GM13976 (cell line): ENCODE data around the gene NMT2.
A peak's percentile ranks its signal among the peaks of the same experiment; 100 is the strongest.

ENCODE experiments used
- DNase-seq: peaks from one replicate; pipeline ENCODE4 v3.0.0; 2012; ENCODE audit warnings: low spot score
- in situ Hi-C: fragments of 300-500 bp; cut with MboI; formaldehyde crosslinking; loops from one replicate; pipeline ENCODE4 v1.12.0; 2022; ENCODE audit warnings: low sequenced_read_pairs, mixed read lengths, inconsistent platforms; ENCODE audit not compliant: unreplicated experiment
- TF ChIP-seq, protein P1 (sequence below): IDR thresholded peaks from 2 replicates; pipeline ENCODE4 v1.5.1; 2012; ENCODE audit warnings: borderline replicate concordance, mild to moderate bottlenecking; ENCODE audit not compliant: insufficient read depth; ENCODE audit errors: extremely low read depth, missing control alignments, control extremely low read depth

The NMT2 gene

DNA sequence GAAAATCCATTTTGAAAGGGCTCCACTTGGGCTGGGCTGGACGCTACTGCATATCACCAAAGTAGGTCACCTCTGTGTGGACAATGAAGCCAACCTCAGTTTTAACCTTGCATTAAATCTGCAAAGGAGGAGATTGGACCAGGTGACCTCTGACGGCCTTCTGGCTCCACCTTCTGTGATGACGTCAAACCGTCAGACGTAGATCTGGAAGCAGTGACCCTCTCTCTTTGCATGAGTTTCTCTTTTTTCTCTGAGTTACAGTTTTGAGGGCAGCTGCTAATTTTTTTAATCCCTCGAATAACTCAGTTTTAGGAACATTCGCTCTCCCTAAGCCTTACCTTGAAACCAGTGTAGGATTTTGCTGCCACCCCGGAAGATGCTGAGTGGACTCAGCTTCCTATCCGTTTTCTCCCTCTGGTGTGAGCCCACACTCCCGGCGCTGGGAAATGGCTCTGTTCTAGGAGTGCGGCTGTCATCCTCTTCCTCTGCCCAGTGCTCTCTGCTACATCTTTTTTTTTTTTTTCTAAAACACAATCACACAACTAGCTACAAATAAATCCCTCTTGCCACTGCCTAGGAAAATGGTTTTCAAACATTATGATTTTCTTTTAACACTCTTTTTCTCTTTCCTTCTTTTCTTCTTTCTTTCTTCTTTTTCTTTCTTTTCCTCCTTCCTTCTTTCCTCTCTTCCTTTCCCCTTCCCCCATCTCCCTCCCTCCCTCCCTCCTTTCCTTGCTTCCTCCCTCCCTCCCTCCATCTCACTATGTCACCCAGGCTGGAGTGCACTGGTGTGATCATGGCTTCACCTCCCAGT, 27.7 kb upstream of the NMT2 start:
- TF ChIP-seq, protein P1, sequence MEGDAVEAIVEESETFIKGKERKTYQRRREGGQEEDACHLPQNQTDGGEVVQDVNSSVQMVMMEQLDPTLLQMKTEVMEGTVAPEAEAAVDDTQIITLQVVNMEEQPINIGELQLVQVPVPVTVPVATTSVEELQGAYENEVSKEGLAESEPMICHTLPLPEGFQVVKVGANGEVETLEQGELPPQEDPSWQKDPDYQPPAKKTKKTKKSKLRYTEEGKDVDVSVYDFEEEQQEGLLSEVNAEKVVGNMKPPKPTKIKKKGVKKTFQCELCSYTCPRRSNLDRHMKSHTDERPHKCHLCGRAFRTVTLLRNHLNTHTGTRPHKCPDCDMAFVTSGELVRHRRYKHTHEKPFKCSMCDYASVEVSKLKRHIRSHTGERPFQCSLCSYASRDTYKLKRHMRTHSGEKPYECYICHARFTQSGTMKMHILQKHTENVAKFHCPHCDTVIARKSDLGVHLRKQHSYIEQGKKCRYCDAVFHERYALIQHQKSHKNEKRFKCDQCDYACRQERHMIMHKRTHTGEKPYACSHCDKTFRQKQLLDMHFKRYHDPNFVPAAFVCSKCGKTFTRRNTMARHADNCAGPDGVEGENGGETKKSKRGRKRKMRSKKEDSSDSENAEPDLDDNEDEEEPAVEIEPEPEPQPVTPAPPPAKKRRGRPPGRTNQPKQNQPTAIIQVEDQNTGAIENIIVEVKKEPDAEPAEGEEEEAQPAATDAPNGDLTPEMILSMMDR, result no peak
- no peak for DNase-seq
- in situ Hi-C loops, result no loop called here

DNA sequence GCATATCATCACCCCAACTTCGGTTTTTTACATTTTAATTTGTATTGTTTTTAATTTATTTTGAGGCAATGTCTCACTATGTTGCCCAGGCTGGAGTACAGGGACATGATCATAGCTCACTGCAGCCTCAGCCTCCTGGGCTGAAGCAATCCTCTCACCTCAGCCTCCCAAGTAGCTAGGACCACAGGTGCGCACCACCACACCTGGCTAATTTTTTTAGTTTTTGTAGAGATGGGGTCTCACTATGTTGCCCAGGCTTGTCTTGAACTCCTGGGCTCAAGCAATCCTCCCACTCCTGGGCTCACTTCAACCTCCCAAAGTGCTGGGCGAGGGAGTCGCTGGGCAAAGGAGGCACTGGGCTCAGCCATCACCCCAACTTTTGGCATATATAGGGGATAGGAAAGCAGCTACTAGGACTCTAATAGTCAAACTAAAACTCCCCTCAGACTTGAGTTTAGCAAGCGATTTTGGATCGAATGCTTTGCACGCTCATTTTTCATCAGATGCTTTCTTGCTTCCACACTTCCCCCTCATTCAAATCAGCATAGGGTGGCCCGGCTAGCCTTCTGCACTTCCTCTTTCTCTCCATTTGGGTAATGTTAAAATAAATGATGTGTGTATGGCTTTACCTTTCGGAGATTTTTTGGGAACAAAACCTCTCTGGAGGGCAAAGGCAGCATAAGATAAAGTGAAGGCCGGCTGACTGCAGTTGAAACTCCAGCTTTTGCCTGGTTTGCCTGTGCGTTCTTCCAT, 20.8 kb upstream of the NMT2 start:
- in situ Hi-C loops, result no loop called here
- peak; percentile 36 for DNase-seq
- TF ChIP-seq, protein P1, result no peak

DNA sequence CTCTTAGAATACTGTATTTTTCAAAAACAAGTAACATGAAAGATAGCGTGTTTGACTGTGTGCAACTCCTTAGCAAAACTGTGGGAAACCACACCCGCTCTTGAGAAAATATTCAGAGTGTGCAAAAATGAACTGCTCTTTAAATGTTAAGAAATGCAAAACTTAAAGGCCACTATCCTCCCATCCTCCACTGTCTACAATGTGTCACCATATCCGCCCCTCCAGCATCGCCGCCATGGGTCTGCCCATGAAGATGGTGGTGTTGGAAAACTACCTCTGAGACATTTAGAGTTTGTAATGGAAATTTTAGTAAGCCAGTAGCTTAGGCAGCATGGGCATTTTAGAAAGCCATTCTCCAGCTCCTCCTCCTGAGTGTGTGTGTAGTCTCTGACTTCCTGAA, 20.1 kb upstream of the NMT2 start:
- in situ Hi-C loops, result no loop called here
- no peak for DNase-seq
- TF ChIP-seq, protein P1, result no peak

DNA sequence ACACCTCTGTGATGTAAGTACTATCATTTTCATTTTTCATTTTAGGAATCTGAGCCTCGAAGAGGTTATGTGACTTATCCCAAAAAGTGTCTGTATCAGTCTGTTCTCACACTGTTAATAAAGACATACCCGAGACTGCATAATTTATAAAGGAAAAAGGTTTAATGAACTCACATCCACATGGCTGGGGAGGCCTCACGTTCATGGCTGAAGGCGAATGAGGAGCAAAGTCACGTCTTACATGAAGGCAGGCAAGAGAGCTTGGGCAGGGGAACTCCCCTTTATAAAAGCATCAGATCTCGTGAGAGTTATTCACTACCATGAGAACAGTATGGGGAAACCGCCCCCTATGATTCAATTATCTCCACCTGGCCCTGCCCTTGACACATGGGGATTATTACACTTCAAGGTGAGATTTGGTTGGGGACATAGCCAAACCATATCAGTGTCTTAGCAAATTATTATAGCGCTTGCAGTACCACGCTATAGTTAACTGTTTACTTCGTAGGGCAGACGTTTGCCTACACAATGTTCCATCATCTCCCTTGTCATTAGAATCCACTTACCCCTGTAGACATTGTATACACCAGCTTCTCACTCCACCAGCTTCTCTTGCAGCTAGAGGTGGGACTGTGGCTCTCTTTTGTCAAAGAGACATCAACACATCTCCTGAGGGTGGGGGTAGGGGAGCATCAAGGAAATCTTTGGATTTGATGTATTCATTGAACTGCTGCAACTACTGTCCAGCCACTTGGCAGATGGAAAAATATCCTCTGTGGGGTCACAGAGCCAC, 15.4 kb upstream of the NMT2 start:
- in situ Hi-C loops, result no loop called here
- TF ChIP-seq, protein P1, result no peak
- no peak for DNase-seq

DNA sequence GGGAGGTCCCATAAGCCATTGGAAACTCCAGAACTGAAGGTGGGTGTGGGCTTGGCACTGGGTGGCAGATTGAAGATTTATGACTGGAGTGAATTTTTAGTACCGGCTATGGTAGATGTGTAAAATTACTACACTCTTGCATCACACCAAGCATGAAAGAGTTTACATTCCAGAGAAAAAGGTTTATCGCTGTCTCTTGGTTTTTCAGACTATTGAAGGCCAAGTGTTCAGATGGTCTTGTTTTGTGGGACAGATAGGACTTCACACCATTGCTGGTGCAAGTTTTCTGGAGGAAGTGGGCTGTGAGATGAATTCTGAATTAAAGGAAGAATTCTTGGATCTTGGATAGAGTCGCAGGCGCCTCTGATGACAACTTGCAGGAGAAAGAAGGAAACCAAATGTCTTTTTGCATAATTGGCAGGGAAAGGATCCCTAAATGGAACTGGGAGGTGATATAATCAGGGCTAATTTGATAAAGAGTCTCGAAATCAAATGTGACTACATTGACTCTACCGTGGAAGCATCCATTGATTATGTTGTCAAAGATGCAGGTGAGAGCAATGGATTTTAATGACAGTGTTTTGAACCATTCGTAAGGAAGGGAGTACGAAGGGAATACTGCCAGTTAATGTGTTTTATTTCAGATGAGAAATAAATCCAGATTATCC, 14.2 kb upstream of the NMT2 start:
- in situ Hi-C loops, result no loop called here
- TF ChIP-seq, protein P1, result no peak
- DNase-seq, result no peak
